GM18505 (cell line): ENCODE data around the gene HS3ST6.
"Not testable (repeated sequence)": the region's sequence is repeated elsewhere in the genome, so short reads cannot be mapped to it uniquely, and the experiment has no call there.

Experiments used
- ATAC-seq: cut with Tn5 transposase; IDR thresholded peaks from one replicate; pipeline ENCODE4 v1.9.1; 2021; ENCODE audit not compliant: unreplicated experiment
- POLR2A ChIP-seq: IDR thresholded peaks from 4 replicates; pipeline ENCODE4 v1.6.1; 2011; ENCODE audit warnings: borderline replicate concordance; ENCODE audit not compliant: insufficient read depth, insufficient read length; ENCODE audit errors: extremely low read depth

HS3ST6 gene

GRCh38 chr16:1878256-1878655 lies 40.0 kb downstream of the HS3ST6 start:
- no peak for ATAC-seq
- TF ChIP-seq POLR2A: no peak

DNA sequence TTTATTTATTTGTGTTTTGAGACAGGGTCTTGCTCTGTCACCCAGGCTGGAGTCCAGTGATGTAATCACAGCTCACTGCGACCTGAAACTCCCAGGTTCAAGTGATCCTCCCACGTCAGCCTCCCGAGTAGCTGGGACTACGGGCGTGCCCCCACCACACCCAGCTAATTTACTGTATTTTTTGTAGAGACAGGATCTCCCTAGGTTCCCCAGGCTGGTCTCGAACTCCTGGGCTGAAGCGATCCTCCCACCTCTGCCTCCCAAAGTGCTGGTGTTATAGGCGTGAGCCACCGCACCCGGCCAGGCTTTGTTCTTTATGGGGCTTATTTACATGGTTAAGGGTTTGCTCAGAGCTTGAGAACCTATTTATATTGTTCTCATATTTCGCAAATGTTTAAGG lies 40.4 kb downstream of the HS3ST6 start:
- TF ChIP-seq POLR2A: no peak
- no peak for ATAC-seq

DNA sequence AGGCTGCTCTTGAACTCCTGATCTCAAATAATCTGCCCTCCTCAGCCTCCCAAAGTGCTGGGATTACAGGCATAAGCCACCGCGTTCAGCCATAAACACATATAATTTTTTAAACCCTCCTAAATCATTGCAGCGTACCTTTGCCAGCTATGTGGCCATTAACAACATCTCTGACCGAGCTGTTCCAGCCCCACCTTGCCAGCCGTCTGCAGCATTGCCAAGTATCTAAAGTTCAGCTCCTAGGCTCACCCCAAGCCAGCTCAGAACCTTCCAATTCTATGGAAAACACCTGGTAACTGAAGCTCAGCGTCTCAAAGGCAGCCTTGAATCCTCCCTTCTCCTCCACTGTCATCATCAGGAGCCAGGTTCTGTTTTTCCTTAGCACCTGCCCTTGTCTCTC lies 41.1 kb downstream of the HS3ST6 start:
- no peak for TF ChIP-seq POLR2A
- ATAC-seq: no peak

- no peak for ATAC-seq
- no peak for TF ChIP-seq POLR2A
Observed at GRCh38 chr16:1876468-1876867, 41.7 kb downstream of the HS3ST6 start.

GRCh38 chr16:1876066-1876465 lies 42.1 kb downstream of the HS3ST6 start:
- not testable (repeated sequence) for ATAC-seq

DNA sequence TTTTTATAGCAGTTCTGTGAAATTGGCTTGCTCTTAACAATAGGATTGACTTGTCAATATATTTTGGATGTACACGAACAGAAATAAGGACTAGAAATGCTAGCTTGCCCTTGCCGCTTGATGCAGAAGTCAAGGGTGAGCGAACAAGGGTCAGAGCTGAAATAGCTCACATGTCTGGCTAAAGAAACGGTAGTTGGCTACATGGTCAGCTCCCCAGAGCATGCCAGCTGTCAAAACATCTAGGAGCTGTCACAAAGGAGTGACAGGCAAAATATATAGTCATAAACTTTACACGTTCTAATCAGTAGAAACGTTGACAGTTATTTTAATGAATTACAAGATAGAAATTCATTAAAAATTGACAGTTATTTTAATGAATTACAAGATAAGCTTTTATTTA lies 43.4 kb downstream of the HS3ST6 start:
- ATAC-seq: no peak
- TF ChIP-seq POLR2A: no peak

GRCh38 chr16:1871974-1872635 lies 46.1 kb downstream of the HS3ST6 start, which contains the start of gene MEIOB:
Gene MEIOB, minus strand, starts transcription at chr16:1872164. Its CDS starts 3,989 bp downstream, at chr16:1868175.
- TF ChIP-seq POLR2A: no peak
- ATAC-seq: no peak

DNA sequence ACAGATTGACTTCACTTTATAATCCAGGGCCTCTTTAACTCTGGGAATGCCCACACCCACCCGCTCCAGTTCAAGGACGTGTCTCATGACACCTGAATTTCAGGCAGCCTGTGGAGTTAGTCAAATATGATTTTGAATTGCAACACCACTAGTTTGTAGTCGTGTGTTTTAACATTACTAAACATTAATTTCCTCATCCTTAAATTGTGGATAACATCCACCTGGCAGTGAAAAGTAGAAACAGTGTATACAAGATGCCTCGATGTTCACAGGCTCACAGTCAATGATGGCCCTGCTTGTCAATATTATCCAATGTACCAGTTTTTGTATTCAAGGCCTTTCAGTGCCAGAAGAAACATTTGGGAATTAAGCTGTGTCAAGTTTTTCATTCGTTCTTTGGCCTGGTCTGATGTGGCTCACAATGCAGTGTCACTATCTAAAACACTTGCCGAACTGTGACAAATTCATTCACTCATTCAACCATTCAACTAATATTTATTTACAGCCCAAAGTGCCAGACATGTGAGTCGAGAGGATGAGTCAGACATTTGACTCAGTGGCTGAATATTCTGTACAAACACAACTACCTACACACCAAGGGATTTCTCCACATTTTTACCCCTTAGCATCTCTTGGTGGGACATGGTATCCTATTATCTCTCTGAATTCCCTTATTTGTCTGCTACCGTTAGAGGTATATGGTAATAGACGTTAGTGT lies 47.7 kb downstream of the HS3ST6 start:
- no peak for TF ChIP-seq POLR2A
- no peak for ATAC-seq

DNA sequence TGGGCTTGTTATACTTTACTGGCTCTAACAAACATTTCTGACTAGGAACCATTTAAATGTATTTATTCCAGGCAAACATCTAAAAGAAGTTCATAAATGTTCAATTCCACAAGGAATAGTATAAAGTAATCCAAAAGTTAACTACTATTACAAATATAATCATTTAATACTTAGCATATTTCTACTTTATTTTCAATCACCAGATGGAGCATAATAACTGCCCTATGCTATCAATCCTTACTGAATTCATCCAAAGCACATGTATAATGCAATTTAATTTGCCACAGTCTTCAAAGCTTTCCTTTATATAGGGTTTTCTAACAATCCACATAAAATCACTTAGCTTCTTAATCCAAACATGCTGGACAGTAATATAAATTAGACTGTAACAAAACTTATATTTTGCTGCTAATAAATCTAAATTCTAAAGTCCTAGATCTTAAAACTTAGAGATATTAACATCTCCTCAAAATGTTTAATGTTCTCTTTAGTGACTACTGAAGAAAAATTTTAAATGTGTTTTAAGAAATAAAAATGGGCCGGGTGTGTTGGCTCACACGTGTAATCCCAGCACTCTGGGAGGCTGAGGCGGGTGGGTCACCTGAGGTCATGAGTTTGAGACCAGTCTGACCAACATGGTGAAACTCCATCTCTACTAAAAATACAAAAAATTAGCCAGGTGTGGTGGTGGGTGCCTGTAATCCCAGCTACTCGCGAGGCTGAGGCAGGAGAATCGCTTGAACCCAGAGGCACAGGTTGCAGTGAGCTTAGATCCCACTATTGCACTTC lies 52.1 kb downstream of the HS3ST6 start:
- ATAC-seq: no peak
- TF ChIP-seq POLR2A: no peak

GRCh38 chr16:1863681-1864460 lies 54.3 kb downstream of the HS3ST6 start:
- no peak for ATAC-seq
- TF ChIP-seq POLR2A: no peak

DNA sequence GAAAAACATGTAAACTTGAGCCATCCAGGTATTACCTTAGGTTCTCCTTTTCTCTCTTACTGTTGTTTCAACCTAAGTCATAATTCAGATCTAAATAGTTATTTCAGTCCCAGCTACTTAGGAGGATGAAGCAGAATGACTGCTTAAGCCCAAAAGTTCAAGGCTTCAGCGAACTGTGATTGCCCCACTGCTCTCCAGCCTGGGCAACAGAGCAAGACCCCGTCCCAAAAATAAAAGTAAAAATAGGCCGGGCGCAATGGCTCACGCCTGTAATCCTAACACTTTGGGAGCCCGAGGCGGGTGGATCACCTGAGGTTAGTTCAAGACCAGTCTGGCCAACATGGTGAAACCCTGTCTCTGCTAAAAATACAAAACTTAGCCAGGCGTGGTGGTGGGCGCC lies 55.8 kb downstream of the HS3ST6 start:
- no peak for TF ChIP-seq POLR2A
- ATAC-seq: no peak

- no peak for TF ChIP-seq POLR2A
- no peak for ATAC-seq
Observed at GRCh38 chr16:1861730-1862129, 56.5 kb downstream of the HS3ST6 start.
